AG04450 (cell line): ENCODE data around the gene KCP. TPM values are rescaled to one million over a fixed set of nuclear protein-coding genes. Genes with fewer than 3 reads are reported as not detected.
A peak's percentile ranks its signal among the peaks of the same experiment; 100 is the strongest.

Experiments
- CTCF ChIA-PET: fragments of 300-600, 350-600 bp; formaldehyde crosslinking; extraction: SDS; loops from one replicate; lab custom pipeline; 2022; ENCODE audit warnings: antibody characterized with exemption, inconsistent platforms; lab: Charles Lee
- POLR2A ChIA-PET: fragments of 350-600 bp; formaldehyde crosslinking; extraction: SDS; loops from one replicate; lab custom pipeline; 2021; ENCODE audit warnings: antibody characterized with exemption, inconsistent platforms; lab: Yijun Ruan, JAX
- DNase-seq: peaks from one replicate; pipeline ENCODE4 v3.0.0-alpha.2; 2011; ENCODE audit warnings: low read depth, low spot score
- H3K27ac ChIP-seq: one replicate; pipeline ENCODE4 v1.5.1; 2012; ENCODE audit warnings: low read depth, low read length, control low read depth
- H3K27me3 ChIP-seq: one replicate; pipeline ENCODE4 v1.6.0; 2012; ENCODE audit warnings: low read length; ENCODE audit not compliant: control insufficient read depth, insufficient read depth
- H3K4me3 ChIP-seq: 2 replicates; pipeline ENCODE4 v1.5.1; 2011; ENCODE audit warnings: mild to moderate bottlenecking, low read depth, low read length, control low read depth
- H3K9me3 ChIP-seq: 2 replicates; pipeline ENCODE4 v1.5.1; 2012; ENCODE audit warnings: low read length; ENCODE audit not compliant: control insufficient read depth, insufficient read depth
- CTCF ChIP-seq: IDR thresholded peaks from 2 replicates; pipeline ENCODE4 v1.5.1; 2011; ENCODE audit warnings: low read depth, low read length, control low read depth, inconsistent platforms
- polyA plus RNA-seq: library from polyadenylated mRNA; depleted of rRNA; stranded (reverse); fragments of >200 nt; gene quantifications from 2 replicates; pipeline ENCODE4 v1.2.3, GENCODE V29; 2011

KCP gene
- polyA plus RNA-seq, 1 experiment = 0.04 TPM

GRCh38 chr7:128882134-128882533 lies 28.4 kb downstream of the KCP start:
- POLR2A ChIA-PET = no interaction called here
- no peak for DNase-seq
- CTCF ChIA-PET = interaction anchor here (0.7 to 2.9 kb wide), 10 partner anchors 10 to 420 kb away, joined by 3 to 28 read pairs (median 5); partner anchors contain the start of genes ATP6V1F and GARIN1A
- no peaks in the 10 kb centered on the region for H3K9me3 ChIP-seq
- H3K27ac ChIP-seq = no peak overlapping the region
- H3K27me3 ChIP-seq = no peaks in the 10 kb centered on the region
- H3K4me3 ChIP-seq = no peak overlapping the region
- no peak for TF ChIP-seq CTCF

- no peak overlapping the region for H3K27ac ChIP-seq
- ChIA-PET CTCF (interaction anchor here (0.7 to 4.1 kb wide), 4 partner anchors 18 to 420 kb away, joined by 4 to 21 read pairs (median 6); partner anchors contain the start of gene ATP6V1F), POLR2A (interaction anchor here (1.0 kb wide), 1 partner anchor 19 kb away, joined by 3 read pairs; the partner anchor contains the start of gene ATP6V1F)
- no peak overlapping the region for H3K4me3 ChIP-seq
- no peaks in the 10 kb centered on the region for H3K9me3 ChIP-seq
- TF ChIP-seq CTCF = no peak
- DNase-seq = no peak
- peaks cover 4% of the 10 kb centered on the region for H3K27me3 ChIP-seq
These were observed 28.9 kb downstream of the KCP start for GRCh38 chr7:128881458-128882125.

GRCh38 chr7:128880791-128881457 lies 29.6 kb downstream of the KCP start:
- no peak overlapping the region for H3K4me3 ChIP-seq
- ChIA-PET CTCF (interaction anchor here (0.7 to 4.1 kb wide), 4 partner anchors 18 to 422 kb away, joined by 4 to 21 read pairs (median 6); partner anchors contain the start of gene ATP6V1F), POLR2A (interaction anchor here (1.0 kb wide), 1 partner anchor 18 kb away, joined by 3 read pairs; the partner anchor contains the start of gene ATP6V1F)

GRCh38 chr7:128879939-128880746 lies 30.4 kb downstream of the KCP start:
- no peaks in the 10 kb centered on the region for H3K9me3 ChIP-seq
- peak; percentile 66 for TF ChIP-seq CTCF
- no peak for DNase-seq
- POLR2A ChIA-PET = no interaction called here
- H3K4me3 ChIP-seq = no peak overlapping the region
- H3K27me3 ChIP-seq = peaks cover 14% of the 10 kb centered on the region
- H3K27ac ChIP-seq = no peak overlapping the region
- CTCF ChIA-PET = interaction anchor here (0.7 to 4.1 kb wide), 5 partner anchors 17 to 421 kb away, joined by 4 to 21 read pairs (median 6); partner anchors contain the start of gene ATP6V1F

More at GRCh38 chr7:128880791-128881457, 29.6 kb downstream of the KCP start:
- H3K27me3 ChIP-seq = peaks cover 7% of the 10 kb centered on the region
- no peak for DNase-seq
- H3K9me3 ChIP-seq = no peaks in the 10 kb centered on the region
- H3K27ac ChIP-seq = no peak overlapping the region
- no peak for TF ChIP-seq CTCF
